Ishikawa (cell line): ENCODE data around the gene SREK1IP1.

ENCODE experiments used
- CEBPB ChIP-seq: IDR thresholded peaks from 2 replicates; pipeline ENCODE4 v1.6.1; 2012
- CREB1 ChIP-seq: IDR thresholded peaks from 2 replicates; pipeline ENCODE4 v1.6.1; 2012; ENCODE audit warnings: low read depth
- EGR1 ChIP-seq: IDR thresholded peaks from 2 replicates; pipeline ENCODE4 v1.6.1; 2012
- EP300 ChIP-seq: IDR thresholded peaks from 2 replicates; pipeline ENCODE4 v1.6.1; 2012; ENCODE audit warnings: borderline replicate concordance
- FOXM1 ChIP-seq: IDR thresholded peaks from 2 replicates; pipeline ENCODE4 v1.6.1; 2012; ENCODE audit warnings: low read depth, borderline replicate concordance
- MAX ChIP-seq: IDR thresholded peaks from 2 replicates; pipeline ENCODE4 v1.6.1; 2012
- NFIC ChIP-seq: IDR thresholded peaks from 2 replicates; pipeline ENCODE4 v1.6.1; 2012
- RAD21 ChIP-seq: IDR thresholded peaks from 2 replicates; pipeline ENCODE4 v1.6.1; 2012; ENCODE audit warnings: low read depth
- REST ChIP-seq: IDR thresholded peaks from 2 replicates; pipeline ENCODE4 v1.6.1; 2012; ENCODE audit warnings: low read depth, mild to moderate bottlenecking
- TAF1 ChIP-seq: IDR thresholded peaks from 2 replicates; pipeline ENCODE4 v1.6.1; 2012; ENCODE audit warnings: low read depth, mild to moderate bottlenecking
- TCF12 ChIP-seq: IDR thresholded peaks from 2 replicates; pipeline ENCODE4 v1.6.1; 2012; ENCODE audit warnings: low read depth
- TEAD4 ChIP-seq: IDR thresholded peaks from 2 replicates; pipeline ENCODE4 v1.6.1; 2012
- USF1 ChIP-seq: IDR thresholded peaks from 2 replicates; pipeline ENCODE4 v1.6.1; 2012
- YY1 ChIP-seq: IDR thresholded peaks from 2 replicates; pipeline ENCODE4 v1.6.1; 2012; ENCODE audit warnings: low read depth
- ZBTB7A ChIP-seq: IDR thresholded peaks from 2 replicates; pipeline ENCODE4 v1.6.1; 2012; ENCODE audit warnings: low read depth

Gene SREK1IP1

GRCh38 chr5:64742411-64742810, 26.1 kb downstream of the SREK1IP1 start:
- TF ChIP-seq EGR1 (no peak), NFIC (no peak), TEAD4 (no peak), CREB1 (no peak), TCF12 (no peak), USF1 (no peak), MAX (no peak), FOXM1 (no peak), TAF1 (no peak), RAD21 (no peak)

- TF ChIP-seq FOXM1 (no peak), NFIC (no peak), EP300 (no peak), YY1 (no peak), REST (no peak), TAF1 (no peak), CEBPB (no peak), MAX (no peak), RAD21 (no peak), CREB1 (no peak), ZBTB7A (no peak), USF1 (no peak), TEAD4 (no peak), TCF12 (no peak), EGR1 (no peak)
Observed at GRCh38 chr5:64727150-64727549, 41.3 kb downstream of the SREK1IP1 start.

- TF ChIP-seq REST = no peak
- TF ChIP-seq CEBPB = no peak
- no peak for TF ChIP-seq TCF12
- no peak for TF ChIP-seq CREB1
- no peak for TF ChIP-seq USF1
- TF ChIP-seq FOXM1 = no peak
- TF ChIP-seq EP300 = no peak
- TF ChIP-seq EGR1 = no peak
- TF ChIP-seq MAX = no peak
- no peak for TF ChIP-seq RAD21
- no peak for TF ChIP-seq TAF1
- no peak for TF ChIP-seq ZBTB7A
- no peak for TF ChIP-seq NFIC
- no peak for TF ChIP-seq TEAD4
Observed at GRCh38 chr5:64722588-64722987, 45.9 kb downstream of the SREK1IP1 start.

GRCh38 chr5:64707191-64707590, 61.3 kb downstream of the SREK1IP1 start:
- TF ChIP-seq FOXM1 = no peak
- TF ChIP-seq TCF12 = no peak
- TF ChIP-seq TAF1 = no peak
- no peak for TF ChIP-seq ZBTB7A
- no peak for TF ChIP-seq REST
- TF ChIP-seq EGR1 = no peak
- TF ChIP-seq EP300 = no peak
- TF ChIP-seq MAX = no peak
- no peak for TF ChIP-seq CEBPB
- no peak for TF ChIP-seq RAD21
- TF ChIP-seq NFIC = no peak
- TF ChIP-seq CREB1 = no peak
- TF ChIP-seq TEAD4 = no peak
- no peak for TF ChIP-seq YY1
- no peak for TF ChIP-seq USF1
